Right ventricle myocardium superior (tissue), 1 donor: ENCODE results near the gene NCF2. TPM values are rescaled to one million over a fixed set of nuclear protein-coding genes. Genes with fewer than 3 reads are reported as not detected.
"Not testable (repeated sequence)": the region's sequence is repeated elsewhere in the genome, so short reads cannot be mapped to it uniquely, and the experiment has no call there.

Experiments
- ATAC-seq: fragments of 200-7000 bp; cut with Tn5 transposase; one replicate; pipeline ENCODE4 v1.9.1; 2020; ENCODE audit warnings: mild to moderate bottlenecking; ENCODE audit not compliant: poor library complexity
- DNase-seq: peaks from one replicate; pipeline ENCODE4 v3.0.0-alpha.2; 2020
- intact Hi-C: fragments of 100-400 bp; cut with DNase I; formaldehyde crosslinking; loops from one replicate; pipeline ENCODE4 v1.11.2; 2022
- long read RNA-seq: library from polyadenylated mRNA; unstranded; transcript quantifications from one replicate; pipeline ENCODE4 v2.0.0, GENCODE V29; 2021
- total RNA-seq: library from RNA; stranded (reverse); fragmentation: NEBNext Ultra II Directional; extraction: Animal tissue kit (Norgen Biotek cat#: 25700); gene quantifications from one replicate; pipeline ENCODE4 v1.2.1, GENCODE V29; 2021
- donor health status: DM: no; HTN: yes; CAD: no; lungs with severe emphysema.

NCF2 gene, protein sequence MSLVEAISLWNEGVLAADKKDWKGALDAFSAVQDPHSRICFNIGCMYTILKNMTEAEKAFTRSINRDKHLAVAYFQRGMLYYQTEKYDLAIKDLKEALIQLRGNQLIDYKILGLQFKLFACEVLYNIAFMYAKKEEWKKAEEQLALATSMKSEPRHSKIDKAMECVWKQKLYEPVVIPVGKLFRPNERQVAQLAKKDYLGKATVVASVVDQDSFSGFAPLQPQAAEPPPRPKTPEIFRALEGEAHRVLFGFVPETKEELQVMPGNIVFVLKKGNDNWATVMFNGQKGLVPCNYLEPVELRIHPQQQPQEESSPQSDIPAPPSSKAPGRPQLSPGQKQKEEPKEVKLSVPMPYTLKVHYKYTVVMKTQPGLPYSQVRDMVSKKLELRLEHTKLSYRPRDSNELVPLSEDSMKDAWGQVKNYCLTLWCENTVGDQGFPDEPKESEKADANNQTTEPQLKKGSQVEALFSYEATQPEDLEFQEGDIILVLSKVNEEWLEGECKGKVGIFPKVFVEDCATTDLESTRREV
- 5.7 TPM for total RNA-seq
- long read RNA-seq, transcript NCF2-201 (15 exons, 2,226 nt): major isoform, 5 of 8 reads
- long read RNA-seq, partial matches to known transcripts: 2 of 8 reads
- long read RNA-seq, other reads (novel, unspliced or antisense): 1 of 8 reads

GRCh38 chr1:183590244-183591191 is at the start of gene NCF2:
Gene NCF2, minus strand, starts transcription at chr1:183590459. Its CDS starts 130 bp downstream, at chr1:183590329.
- intact Hi-C loops: no loop called here
- peak; percentile 85 for ATAC-seq
- no peak for DNase-seq

- intact Hi-C loops: no loop called here
- DNase-seq (no peak), ATAC-seq (no peak)
Measured at GRCh38 chr1:183638649-183639387, 48.6 kb upstream of the NCF2 start.

DNA sequence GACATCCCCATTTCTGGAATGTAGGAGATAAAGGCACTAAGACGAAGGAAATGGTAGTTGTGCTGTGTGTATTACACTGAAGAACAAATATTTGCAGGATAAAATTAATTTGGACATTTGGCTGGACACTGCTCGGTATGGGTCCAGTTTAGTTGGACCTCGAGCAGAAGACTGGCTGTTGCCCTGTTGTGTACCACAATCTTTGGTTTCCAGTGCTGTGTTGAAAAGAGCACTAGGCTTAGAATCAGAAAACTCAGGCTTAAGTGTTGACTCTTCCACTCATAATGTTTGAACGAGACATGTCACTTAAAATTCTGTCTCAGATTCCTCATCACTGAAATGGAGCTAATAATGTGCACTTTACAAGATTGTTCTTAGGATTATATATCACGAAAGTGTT is 46.5 kb upstream of the NCF2 start:
- intact Hi-C loops: no loop called here
- DNase-seq: no peak
- ATAC-seq: no peak

DNA sequence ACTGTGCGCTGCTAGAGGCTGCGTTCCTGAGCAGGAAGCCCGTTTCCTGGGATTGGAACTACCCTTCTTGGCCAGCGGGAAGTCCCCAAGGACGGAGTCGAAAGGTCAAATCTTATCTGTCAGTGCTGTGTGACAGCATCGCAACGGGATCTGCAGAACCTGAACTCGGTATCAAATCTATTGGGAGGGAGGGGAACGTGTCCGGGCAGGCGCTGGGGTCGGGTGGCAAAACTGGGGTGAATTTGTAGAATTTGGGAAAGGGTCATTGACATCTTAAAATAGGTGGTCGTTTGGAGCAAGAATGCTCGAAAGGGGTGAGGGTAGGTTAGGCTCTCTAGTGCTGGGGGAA is 46.0 kb upstream of the NCF2 start:
- DNase-seq (no peak), ATAC-seq (no peak)
- intact Hi-C loops: no loop called here

DNA sequence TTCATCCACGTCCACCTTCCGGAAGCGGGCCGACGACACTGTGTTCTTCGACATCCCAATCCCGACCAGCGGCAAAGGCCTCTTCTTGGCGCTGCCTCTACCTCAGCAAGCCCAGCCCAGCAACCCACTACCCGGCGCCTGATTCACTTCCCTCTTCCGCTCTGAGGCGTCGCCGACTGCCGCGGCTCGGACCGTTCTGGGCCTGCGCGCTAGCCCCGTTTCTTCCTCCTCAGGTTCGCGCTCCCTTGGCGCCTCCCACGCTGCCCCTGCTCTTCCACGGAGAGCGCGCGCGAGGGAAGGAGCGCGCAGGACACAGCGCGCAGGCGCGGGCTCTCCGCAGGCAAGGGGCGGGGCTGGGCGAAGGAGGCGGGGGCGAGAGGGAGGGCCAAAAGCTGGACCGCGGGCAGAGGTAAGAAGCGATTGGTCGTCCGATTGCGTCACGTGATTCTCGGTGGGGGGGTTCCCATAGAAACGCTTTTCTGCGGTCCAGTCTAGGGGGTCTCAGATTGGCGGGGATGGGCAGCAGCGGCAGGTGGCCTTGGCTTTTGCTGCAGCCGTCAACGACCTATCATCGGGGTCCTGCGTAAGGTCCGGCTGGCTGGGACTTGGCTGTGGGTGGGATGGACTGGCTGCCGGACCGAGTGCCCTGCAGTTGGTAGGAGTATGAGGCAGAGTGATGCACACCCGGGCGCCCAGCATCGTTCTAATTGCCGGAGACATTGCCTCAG is 45.5 kb upstream of the NCF2 start, which contains the start of gene ARPC5:
Gene ARPC5 (minus strand): TSS at position 178 of the 728 bp plus-strand sequence. CDS start 124 bp downstream, at position 54.
- DNase-seq (peak; percentile 98), ATAC-seq (peak; percentile 93)
- intact Hi-C loops: no loop called here

DNA sequence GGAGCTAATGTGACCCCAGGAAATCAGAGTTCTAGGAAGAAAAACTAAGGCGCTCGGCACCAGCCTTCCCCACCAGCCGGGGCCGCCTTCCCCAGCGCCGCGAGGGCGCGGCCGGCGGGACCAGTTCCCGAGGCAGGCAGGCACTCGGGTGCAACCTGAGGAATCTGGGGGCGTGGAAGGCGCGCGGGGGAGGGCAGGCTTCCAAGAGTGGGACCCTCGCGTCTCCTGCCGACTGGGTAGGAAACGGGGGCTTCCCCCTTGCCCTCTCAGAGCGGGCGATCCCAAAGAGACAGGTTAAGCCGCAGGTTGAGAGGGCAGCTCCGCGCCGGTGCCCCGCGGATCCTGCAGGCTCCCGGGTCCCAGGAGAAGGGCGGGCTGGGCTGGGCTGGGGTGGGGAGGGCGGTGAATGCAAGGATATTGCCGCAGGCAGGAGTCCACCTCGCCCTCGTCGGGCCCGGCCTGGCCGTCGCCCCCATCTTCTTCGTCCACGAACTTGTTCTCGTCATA is 44.9 kb upstream of the NCF2 start:
- intact Hi-C loops: no loop called here
- ATAC-seq (peak; percentile 53), DNase-seq (peak; percentile 64)

DNA sequence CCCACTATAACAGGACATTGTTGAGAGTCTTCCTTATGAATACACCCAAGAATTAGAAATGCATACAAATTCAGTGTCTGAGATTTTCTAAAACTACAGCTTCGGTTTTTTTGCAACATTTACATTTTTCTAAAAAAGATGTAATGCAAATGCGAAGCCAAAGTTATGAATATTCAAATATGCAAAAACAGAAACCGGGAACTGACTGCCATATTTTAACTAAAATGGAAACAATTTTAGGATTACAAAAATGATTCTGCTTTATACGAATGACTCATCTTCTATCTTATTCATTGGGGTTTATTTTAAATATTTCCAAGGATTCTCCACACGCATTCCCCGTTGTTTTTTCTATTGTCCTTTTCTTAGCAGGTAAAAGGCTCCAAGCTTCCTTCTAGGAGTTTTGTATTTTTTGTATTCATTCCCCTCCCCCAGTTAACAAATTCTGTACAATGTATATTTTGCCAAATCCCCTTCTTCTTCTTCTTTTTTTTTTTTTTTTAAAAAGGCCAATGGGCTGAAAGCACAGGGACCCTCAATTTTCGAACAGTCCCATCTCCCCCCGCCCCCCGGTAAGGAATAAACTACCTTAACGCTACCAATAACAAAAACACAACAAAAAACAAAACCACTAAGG is 44.3 kb upstream of the NCF2 start:
- ATAC-seq: no peak
- intact Hi-C loops: loop anchor here (5.0 kb wide), 1 partner anchor 162 kb away; the partner anchor contains the start of gene SMG7
- no peak for DNase-seq

DNA sequence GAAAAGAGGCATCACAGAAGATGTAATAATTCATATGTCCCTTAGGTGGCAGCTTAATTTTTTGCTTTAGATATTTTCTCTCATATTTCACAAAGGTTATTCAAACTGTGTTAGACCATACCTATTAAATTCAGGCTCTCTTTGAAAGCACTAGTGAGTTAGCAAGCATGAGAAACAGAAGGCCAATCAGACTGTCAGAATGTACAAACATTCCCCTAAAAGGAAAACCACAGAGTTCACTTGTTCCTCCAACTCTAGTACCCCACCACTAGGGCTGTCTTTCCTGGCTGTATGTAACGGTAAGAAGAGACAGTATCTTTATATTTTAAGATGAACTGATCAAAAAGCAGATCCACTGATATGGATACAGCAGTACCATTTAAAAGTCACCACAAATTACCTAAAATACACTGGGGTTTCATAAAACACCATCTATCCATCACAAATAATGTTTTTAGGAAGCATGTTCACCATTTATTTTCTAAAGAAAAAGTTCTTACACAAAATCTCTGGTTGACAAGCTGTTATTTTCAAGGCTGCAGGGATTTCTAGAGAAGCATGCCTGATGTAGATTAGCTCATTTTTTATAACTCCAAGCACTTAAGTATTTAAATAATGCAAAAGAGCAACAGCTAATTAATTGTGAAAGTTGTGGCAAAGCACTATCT is 43.6 kb upstream of the NCF2 start:
- intact Hi-C loops: loop anchor here (5.0 kb wide), 1 partner anchor 162 kb away; the partner anchor contains the start of gene SMG7
- no peak for DNase-seq
- ATAC-seq: no peak

GRCh38 chr1:183632964-183633363 is 42.7 kb upstream of the NCF2 start:
- DNase-seq: no peak
- intact Hi-C loops: loop anchor here (5.0 kb wide), 1 partner anchor 161 kb away; the partner anchor contains the start of gene SMG7
- ATAC-seq: no peak

DNA sequence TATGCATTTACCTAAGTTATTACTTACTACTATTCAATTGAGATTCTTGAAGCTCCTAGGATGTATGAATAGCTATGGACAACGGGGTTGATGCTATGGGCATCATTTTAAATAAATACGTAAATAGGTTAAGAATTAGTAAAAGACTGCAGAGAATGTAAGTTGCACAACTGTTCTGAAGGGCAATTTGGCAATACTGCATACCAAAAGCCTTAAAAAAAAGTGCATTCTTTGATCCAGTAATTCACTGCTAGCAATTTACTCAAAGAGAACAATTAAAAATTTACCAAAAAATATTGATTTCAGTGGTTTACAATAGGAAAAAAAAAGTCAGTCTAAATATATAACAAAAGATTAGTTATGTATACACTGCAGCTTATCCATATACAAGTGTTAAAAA is 41.9 kb upstream of the NCF2 start:
- intact Hi-C loops: loop anchor here (5.0 kb wide), 1 partner anchor 160 kb away; the partner anchor contains the start of gene SMG7
- ATAC-seq: no peak
- no peak for DNase-seq

DNA sequence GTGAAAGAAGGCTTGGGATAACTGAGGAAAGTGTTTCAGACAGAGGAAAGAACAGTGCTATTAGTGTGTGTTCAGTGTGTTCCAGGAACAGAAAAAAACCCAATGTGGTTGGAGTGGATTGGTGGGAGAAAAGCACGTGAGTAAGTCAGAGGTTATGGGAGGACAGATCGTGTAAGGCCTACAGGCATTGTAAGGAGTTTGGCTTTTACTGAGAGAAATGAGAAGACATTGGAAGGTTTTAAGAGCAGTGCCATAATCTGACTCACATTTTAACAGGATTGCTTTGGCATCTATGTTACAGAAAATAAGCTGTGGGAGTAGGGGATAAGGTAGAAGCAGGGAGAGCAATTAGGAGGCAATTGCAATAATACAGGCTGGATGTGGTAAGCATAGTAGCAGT is 40.5 kb upstream of the NCF2 start:
- intact Hi-C loops: loop anchor here (5.0 kb wide), 1 partner anchor 158 kb away; the partner anchor contains the start of gene SMG7
- ATAC-seq (no peak), DNase-seq (no peak)

DNA sequence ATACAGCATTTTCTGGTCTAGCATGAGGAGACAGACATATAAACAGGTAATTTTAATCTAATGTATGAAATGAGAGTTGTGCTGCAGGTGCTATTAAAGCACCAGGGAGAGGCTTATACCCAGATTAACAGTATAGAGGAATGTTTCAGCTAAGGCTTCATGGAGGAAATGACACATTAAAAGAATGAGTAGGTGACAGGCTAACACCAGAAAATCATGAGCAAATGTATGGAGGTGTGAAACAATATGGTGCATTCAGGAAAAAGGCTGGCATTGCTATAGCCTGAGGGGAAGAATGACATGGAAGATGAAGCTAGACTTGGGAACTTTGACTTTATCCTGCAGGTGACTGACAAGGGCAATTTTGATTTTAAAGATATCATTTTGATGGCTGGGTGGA is 38.3 kb upstream of the NCF2 start:
- no peak for DNase-seq
- ATAC-seq: no peak
- intact Hi-C loops: no loop called here

DNA sequence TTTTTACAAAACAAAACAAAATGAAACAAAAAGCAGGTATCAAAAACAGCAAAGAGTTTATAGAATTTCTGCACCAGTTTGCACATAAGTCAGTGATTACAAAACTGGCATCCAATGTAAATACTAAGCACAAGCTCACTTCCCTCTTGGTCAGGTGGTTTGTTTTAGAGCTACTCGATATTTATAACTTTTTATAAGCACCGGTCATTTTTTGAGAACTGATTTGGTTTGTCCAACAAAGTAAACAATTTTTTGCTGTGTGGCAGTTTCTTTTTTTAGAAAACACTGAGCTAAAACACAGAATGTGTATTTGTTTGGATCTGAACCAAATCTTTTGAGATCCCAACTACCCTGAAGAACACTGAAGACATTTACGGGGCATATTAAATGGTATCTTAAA is 36.0 kb upstream of the NCF2 start:
- DNase-seq, ATAC-seq, intact Hi-C loops: not testable (repeated sequence)

- intact Hi-C loops: no loop called here
- DNase-seq (no peak), ATAC-seq (peak; percentile 91)
Measured at GRCh38 chr1:183622884-183623785, 32.9 kb upstream of the NCF2 start.

DNA sequence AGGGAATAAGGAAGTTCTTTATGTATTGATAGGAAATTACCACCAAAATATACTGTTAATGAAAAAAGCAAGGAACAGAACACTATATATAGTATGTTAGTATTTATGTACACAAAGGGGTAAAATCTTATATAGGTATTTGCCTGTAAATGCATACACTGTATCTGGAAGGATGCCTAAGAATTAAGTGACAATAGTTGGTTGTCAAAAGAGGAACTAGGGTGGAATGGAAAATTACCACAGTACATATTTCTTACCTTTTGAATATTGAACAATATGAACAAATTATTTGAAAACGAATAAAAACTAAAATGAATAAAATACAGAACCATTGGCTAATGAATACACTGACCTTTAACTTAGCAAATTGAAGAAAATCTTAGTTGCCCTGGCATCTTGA is 31.8 kb upstream of the NCF2 start:
- intact Hi-C loops: no loop called here
- DNase-seq (no peak), ATAC-seq (no peak)
